H1 (cell line): ENCODE measurements around the gene URM1. TPM values are rescaled to one million over a fixed set of nuclear protein-coding genes. Genes with fewer than 3 reads are reported as not detected.

Experiments
- CTCF ChIA-PET: fragments of 300-600 bp; sonication (Branson Sonifier 250); formaldehyde crosslinking; loops from one replicate; lab custom pipeline; 2021; ENCODE audit not compliant: partially characterized antibody; lab: Charles Lee
- POLR2A ChIA-PET: fragments of 300-600 bp; sonication (Branson Sonifier 250); formaldehyde crosslinking; loops from one replicate; lab custom pipeline; 2021; ENCODE audit warnings: inconsistent platforms; ENCODE audit not compliant: partially characterized antibody; lab: Charles Lee
- DNase-seq, 2 experiments: peaks; one replicate each; pipeline versions ENCODE4 v3.0.0 to v3.0.0-alpha.2; 2010 to 2022; ENCODE audit warnings: low spot score in 2 of 2, low read depth in 1 of 2, mixed read lengths in 1 of 2
- FAIRE-seq: peaks from 2 replicates; lab custom pipeline; 2011; peaks lifted over from hg19 to GRCh38; lab: Jason Lieb, UNC
- H2AFZ ChIP-seq: 2 replicates; pipeline ENCODE4 v1.8.1; 2012; ENCODE audit warnings: low read length, inconsistent platforms
- H2AK5ac ChIP-seq: 2 replicates; pipeline ENCODE4 v1.6.1; 2013; ENCODE audit warnings: low read depth, low read length
- H2BK120ac ChIP-seq: replicated peaks from 2 replicates; pipeline ENCODE3; 2013; ENCODE audit warnings: low read depth, low read length, inconsistent platforms
- H2BK12ac ChIP-seq: 2 replicates; pipeline ENCODE4 v1.6.1; 2013; ENCODE audit warnings: low read depth, low read length
- H2BK15ac ChIP-seq: 2 replicates; pipeline ENCODE4 v1.6.1; 2013; ENCODE audit warnings: low read length
- H2BK20ac ChIP-seq: 2 replicates; pipeline ENCODE4 v1.6.1; 2013; ENCODE audit warnings: low read length
- H2BK5ac ChIP-seq: 2 replicates; pipeline ENCODE4 v1.6.1; 2013; ENCODE audit warnings: low read depth, low read length
- H3K14ac ChIP-seq: 2 replicates; pipeline ENCODE4 v1.6.1; 2013; ENCODE audit warnings: inconsistent platforms; ENCODE audit not compliant: insufficient read length
- H3K18ac ChIP-seq: 2 replicates; pipeline ENCODE4 v1.6.1; 2013; ENCODE audit warnings: low read length; ENCODE audit errors: extremely low read depth
- H3K23ac ChIP-seq: 2 replicates; pipeline ENCODE4 v1.6.1; 2013; ENCODE audit warnings: inconsistent platforms; ENCODE audit not compliant: insufficient read length
- H3K23me2 ChIP-seq: 2 replicates; pipeline ENCODE4 v1.6.1; 2013; ENCODE audit warnings: low read depth, low read length
- H3K27ac ChIP-seq: 2 replicates; pipeline ENCODE4 v1.6.1; 2011; ENCODE audit warnings: low read depth, low read length, inconsistent platforms
- H3K27me3 ChIP-seq, 4 experiments: replicated peaks in 1 of 4; 1 replicate in 1 of 4; 2 replicates in 3 of 4; pipeline versions ENCODE4 v1.6.1 to v1.8.1; 2011 to 2013; ENCODE audit warnings: low read length in 3 of 4, mild to moderate bottlenecking in 3 of 4, inconsistent platforms in 2 of 4, mixed read lengths in 2 of 4, moderate library complexity in 1 of 4; ENCODE audit not compliant: control insufficient read depth in 3 of 4, insufficient read depth in 3 of 4; ENCODE audit errors: extremely low read depth in 1 of 4
- H3K36me3 ChIP-seq, 4 experiments: 2 replicates each; pipeline versions ENCODE4 v1.6.1 to v1.8.1; 2011 to 2013; ENCODE audit warnings: mild to moderate bottlenecking in 4 of 4, low read length in 3 of 4, moderate library complexity in 2 of 4, control low read depth in 1 of 4, inconsistent platforms in 1 of 4; ENCODE audit not compliant: insufficient read depth in 4 of 4, control insufficient read depth in 2 of 4
- H3K4ac ChIP-seq: replicated peaks from 2 replicates; pipeline ENCODE3; 2013; ENCODE audit warnings: low read length, low read depth, mixed read lengths, inconsistent platforms; ENCODE audit not compliant: insufficient read length
- H3K4me1 ChIP-seq, 4 experiments: replicated peaks in 1 of 4; 1 replicate in 1 of 4; 2 replicates in 3 of 4; pipeline versions ENCODE4 v1.6.1 to v1.8.1; 2011 to 2013; ENCODE audit warnings: low read length in 3 of 4, inconsistent platforms in 2 of 4, mixed read lengths in 1 of 4; ENCODE audit not compliant: insufficient read depth in 4 of 4, control insufficient read depth in 3 of 4
- H3K4me2 ChIP-seq, 2 experiments: 2 replicates each; pipeline versions ENCODE4 v1.6.1 to v1.8.1; 2011 to 2013; ENCODE audit warnings: low read depth in 2 of 2, low read length in 2 of 2, control low read depth in 1 of 2, inconsistent platforms in 1 of 2, mild to moderate bottlenecking in 1 of 2; ENCODE audit not compliant: insufficient read depth in 1 of 2
- H3K4me3 ChIP-seq, 4 experiments: fragments of 200-600, 300-600 bp in 1 of 4; sonication (generic), shearing (Covaris generic), sonication (Bioruptor Twin) in 1 of 4; 2 replicates each; pipeline versions ENCODE4 v1.5.1 to v1.8.1; 2011 to 2016; ENCODE audit warnings: low read length in 4 of 4, low read depth in 3 of 4, control low read depth in 2 of 4, inconsistent platforms in 2 of 4, mild to moderate bottlenecking in 2 of 4, mixed read lengths in 1 of 4, moderate library complexity in 1 of 4; ENCODE audit not compliant: insufficient read depth in 2 of 4; ENCODE audit errors: extremely low read depth in 1 of 4
- H3K56ac ChIP-seq: replicated peaks from 2 replicates; pipeline ENCODE3; 2013; ENCODE audit warnings: low read depth, mild to moderate bottlenecking, mixed read lengths, low read length, inconsistent platforms; ENCODE audit not compliant: insufficient read length
- H3K79me1 ChIP-seq: 2 replicates; pipeline ENCODE4 v1.6.1; 2013; ENCODE audit warnings: low read depth, low read length, control low read depth
- H3K79me2 ChIP-seq, 2 experiments: 2 replicates each; pipeline versions ENCODE4 v1.6.1 to v1.8.1; 2012 to 2013; ENCODE audit warnings: low read length in 2 of 2, mild to moderate bottlenecking in 2 of 2, inconsistent platforms in 1 of 2; ENCODE audit not compliant: insufficient read depth in 2 of 2, control insufficient read depth in 1 of 2
- H3K9ac ChIP-seq, 4 experiments: replicated peaks in 1 of 4; 1 replicate in 1 of 4; 2 replicates in 3 of 4; pipeline versions ENCODE4 v1.6.1 to v1.8.1; 2011 to 2013; ENCODE audit warnings: low read depth in 3 of 4, low read length in 3 of 4, control low read depth in 2 of 4, mild to moderate bottlenecking in 2 of 4, moderate library complexity in 2 of 4, inconsistent platforms in 1 of 4; ENCODE audit errors: extremely low read depth in 1 of 4
- H3K9me3 ChIP-seq, 2 experiments: 2 replicates each; pipeline versions ENCODE4 v1.6.1 to v1.8.1; 2012 to 2013; ENCODE audit warnings: mild to moderate bottlenecking in 2 of 2, moderate library complexity in 2 of 2, control low read depth in 1 of 2, inconsistent platforms in 1 of 2, low read depth in 1 of 2, low read length in 1 of 2, mixed read lengths in 1 of 2; ENCODE audit not compliant: insufficient read depth in 2 of 2
- H4K20me1 ChIP-seq, 2 experiments: replicated peaks in 1 of 2; 2 replicates each; pipeline versions ENCODE3 to v1.8.1; 2011 to 2013; ENCODE audit warnings: inconsistent platforms in 2 of 2, low read length in 2 of 2, mild to moderate bottlenecking in 1 of 2; ENCODE audit not compliant: insufficient read depth in 2 of 2, control insufficient read depth in 1 of 2
- H4K5ac ChIP-seq: 2 replicates; pipeline ENCODE4 v1.6.1; 2013; ENCODE audit warnings: low read length, low read depth, mixed read lengths, inconsistent platforms; ENCODE audit not compliant: insufficient read length
- H4K8ac ChIP-seq: 2 replicates; pipeline ENCODE4 v1.8.0; 2013; ENCODE audit warnings: mild to moderate bottlenecking, moderate library complexity, low read length, inconsistent platforms; ENCODE audit not compliant: insufficient read depth; ENCODE audit errors: extremely low read depth
- H4K91ac ChIP-seq: replicated peaks from 2 replicates; pipeline ENCODE3; 2013; ENCODE audit warnings: low read length, mixed read lengths, inconsistent platforms; ENCODE audit not compliant: insufficient read length
- CEBPB ChIP-seq: IDR thresholded peaks from 2 replicates; pipeline ENCODE4 v1.6.1; 2012; ENCODE audit warnings: low read depth, low read length
- CHD1 ChIP-seq: IDR thresholded peaks from 2 replicates; pipeline ENCODE4 v1.6.1; 2012; ENCODE audit warnings: low read depth, low read length, improper control_type of control experiment
- POLR2A ChIP-seq, 2 experiments: IDR thresholded peaks; 1 replicate in 1 of 2; 2 replicates in 1 of 2; pipeline ENCODE4 v1.6.1; 2011; ENCODE audit warnings: low read depth in 2 of 2, low read length in 2 of 2, mild to moderate bottlenecking in 2 of 2; ENCODE audit errors: control extremely low read depth in 1 of 2
- SAP30 ChIP-seq: fragments of 300-600 bp; sonication (generic); IDR thresholded peaks from 2 replicates; pipeline ENCODE4 v1.7.1; 2012; ENCODE audit warnings: low read length, moderate library complexity, mild to moderate bottlenecking, inconsistent platforms; ENCODE audit not compliant: insufficient read depth, insufficient replicate concordance
- SIN3A ChIP-seq, 2 experiments: IDR thresholded peaks in 1 of 2; conservative IDR thresholded peaks in 1 of 2; 2 replicates each; pipeline ENCODE4 v1.6.1; 2011 to 2012; ENCODE audit warnings: low read length in 2 of 2, improper control_type of control experiment in 1 of 2, low read depth in 1 of 2, mild to moderate bottlenecking in 1 of 2
- WGBS, 2 experiments: shearing (Covaris generic) in 1 of 2; methylation state at CpG; one replicate each; pipeline versions ENCODE4 v1.1.6 to v1.1.7; 2013 to 2015; ENCODE audit warnings: low lambda C conversion rate in 2 of 2, mixed read lengths in 2 of 2, inconsistent platforms in 1 of 2, low coverage in 1 of 2, missing lambda C conversion rate in 1 of 2; ENCODE audit not compliant: insufficient replicate concordance in 2 of 2, insufficient coverage in 1 of 2, insufficient read length in 1 of 2; ENCODE audit errors: extremely low coverage in 1 of 2, missing lambda C conversion rate in 1 of 2; 5-methylcytosine and 5-hydroxymethylcytosine counted together
- polyA plus RNA-seq, 7 experiments: library from polyadenylated mRNA; depleted of rRNA in 3 of 7; stranded (reverse) in 5 of 7; unstranded in 2 of 7; fragments of >200 nt in 5 of 7; fragments of 200-250 nt in 2 of 7; gene quantifications; 1 replicate in 5 of 7; 2 replicates in 1 of 7; 4 replicates in 1 of 7; pipeline versions ENCODE4 v1.2.1 to v1.2.3, GENCODE V29; 2011 to 2013; ENCODE audit warnings: missing spikeins in 2 of 7, mixed read lengths in 2 of 7
- total RNA-seq: library from RNA; stranded (reverse); fragmentation: NEBNext Ultra II Directional; extraction: Animal tissue kit (Norgen Biotek cat#: 25700); gene quantifications from 2 replicates; pipeline ENCODE4 v1.2.1, GENCODE V29; 2021

URM1 gene
- total and polyA plus RNA-seq, 2 of the 8 experiments (the other 6 are each of a cell fraction or from before 2014, with no cell fraction given): 58.3 to 62.3 TPM

- Histone ChIP-seq H3K14ac (no peak overlapping the region), H3K79me2 (no peaks in the 10 kb centered on the region), H3K36me3 (peaks cover 0 to 16% (median 6%) of the 10 kb centered on the region in 4 experiments; a peak in 6 of 8 replicates), H2AFZ (no peak overlapping the region), H3K9me3 (no peaks in the 10 kb centered on the region), H2AK5ac (peak overlapping the region; percentile 93; the same call in 1 of the 2 replicates), H4K20me1 (peaks cover 29% of the 10 kb centered on the region in 2 experiments), H3K23ac (no peak overlapping the region), H3K4me3 (peak overlapping the region in 1 of 4 experiments; percentile 44; a peak in 3 of 8 replicates), H3K56ac (no peak overlapping the region), H3K23me2 (peaks cover 2% of the 10 kb centered on the region; the same call in 1 of the 2 replicates), H2BK20ac (peak overlapping the region; percentile 49), H4K5ac (no peak overlapping the region), H4K91ac (peak overlapping the region; percentile 50), H3K4me2 (peak overlapping the region; percentile 48 to 66), H3K9ac (peak overlapping the region in 1 of 4 experiments; percentile 2; a peak in 2 of 7 replicates), H2BK15ac (peak overlapping the region; percentile 5; the same call in 1 of the 2 replicates), H3K4ac (peak overlapping the region; percentile 17), H3K27ac (no peak overlapping the region), H2BK12ac (peak overlapping the region; percentile 84), H2BK120ac (peak overlapping the region; percentile 58), H4K8ac (no peak overlapping the region), H3K27me3 (peaks cover 13 to 74% (median 66%) of the 10 kb centered on the region in 4 experiments), H3K18ac (peak overlapping the region; percentile 88), H2BK5ac (peak overlapping the region; percentile 41; the same call in 1 of the 2 replicates), H3K4me1 (peaks cover 26 to 40% (median 36%) of the 10 kb centered on the region in 4 experiments), H3K79me1 (0 out of 2 replicates have a peak, but pooled peaks cover 6% of the 10 kb centered on the region)
- TF ChIP-seq SIN3A (conservative IDR thresholded peaks at IDR 0.05 in 1 of 2, IDR thresholded peaks at IDR 0.05 in 1 of 2; ENCODE audit: low read depth in 1 of 2, low read length in 2 of 2) (no peak), CHD1 (no peak), CEBPB (no peak), SAP30 (no peak), POLR2A (IDR thresholded peaks at IDR 0.05; ENCODE audit: control extremely low read depth in 1 of 2, low read depth in 2 of 2, low read length in 2 of 2) (no peak)
- WGBS, 2 experiments: 66% methylated on average over 8 of the region's 8 CpGs; no CpG with 5 or more reads in 1 of the 2 experiments
- CTCF ChIA-PET: interaction anchor here (0.5 to 21.9 kb wide), 11 partner anchors 10 to 122 kb away, joined by 3 to 323 read pairs (median 6); partner anchors contain the start of genes CERCAM and URM1
- POLR2A ChIA-PET: interaction anchor here (0.6 to 5.6 kb wide), 12 partner anchors 9 to 130 kb away, joined by 3 to 63 read pairs (median 8); partner anchors contain the start of genes CERCAM and URM1
- FAIRE-seq: no peak
- DNase-seq: no peak
Measured at GRCh38 chr9:128383791-128384190, 12.6 kb downstream of the URM1 start.
